ENCODE results near the gene DNAJC11.
"Not testable (repeated sequence)": the region's sequence is repeated elsewhere in the genome, so short reads cannot be mapped to it uniquely, and the experiment has no call there.

The DNAJC11 gene

GRCh38 chr1:6668503-6668902, 33.1 kb downstream of the DNAJC11 start:
- DNase-seq (ENCODE audit: low read depth), result no peak
- no peak overlapping the region for H3K4me3 ChIP-seq (replicated peaks; ENCODE audit: low read depth, low read length)
- no peak for TF ChIP-seq CTCF (IDR thresholded peaks at IDR 0.05; ENCODE audit: low read length, missing control alignments)

- no peak overlapping the region for H3K4me3 ChIP-seq (replicated peaks; ENCODE audit: low read depth, low read length)
- no peak for DNase-seq (ENCODE audit: low read depth)
- no peak for TF ChIP-seq CTCF (IDR thresholded peaks at IDR 0.05; ENCODE audit: low read length, missing control alignments)
These were observed 34.5 kb downstream of the DNAJC11 start for GRCh38 chr1:6667139-6667538.

- H3K4me3 ChIP-seq (replicated peaks; ENCODE audit: low read depth, low read length), result no peak overlapping the region
- TF ChIP-seq CTCF (IDR thresholded peaks at IDR 0.05; ENCODE audit: low read length, missing control alignments), result no peak
- no peak for DNase-seq (ENCODE audit: low read depth)
These were observed 34.9 kb downstream of the DNAJC11 start for GRCh38 chr1:6666696-6667095.

- H3K4me3 ChIP-seq (replicated peaks; ENCODE audit: low read depth, low read length); DNase-seq (ENCODE audit: low read depth): not testable (repeated sequence)
These were observed 39.1 kb downstream of the DNAJC11 start for GRCh38 chr1:6662468-6662867.

GRCh38 chr1:6660415-6661049, 41.1 kb downstream of the DNAJC11 start:
- no peak for TF ChIP-seq CTCF (IDR thresholded peaks at IDR 0.05; ENCODE audit: low read length, missing control alignments)
- DNase-seq (ENCODE audit: low read depth), result no peak
- no peak overlapping the region for H3K4me3 ChIP-seq (replicated peaks; ENCODE audit: low read depth, low read length)

- H3K4me3 ChIP-seq (replicated peaks; ENCODE audit: low read depth, low read length), result no peak overlapping the region
- no peak for DNase-seq (ENCODE audit: low read depth)
- no peak for TF ChIP-seq CTCF (IDR thresholded peaks at IDR 0.05; ENCODE audit: low read length, missing control alignments)
These were observed 43.1 kb downstream of the DNAJC11 start for GRCh38 chr1:6658359-6659060.

GRCh38 chr1:6657138-6657537, 44.5 kb downstream of the DNAJC11 start:
- no peak for TF ChIP-seq CTCF (IDR thresholded peaks at IDR 0.05; ENCODE audit: low read length, missing control alignments)

More at GRCh38 chr1:6657138-6657537, 44.5 kb downstream of the DNAJC11 start:
- H3K4me3 ChIP-seq (replicated peaks; ENCODE audit: low read depth, low read length), result no peak overlapping the region
- DNase-seq (ENCODE audit: low read depth), result no peak
